ENCODE results near the gene PDE10A.

PDE10A gene

GRCh38 chr6:165586706-165587105 lies 76.3 kb downstream of the PDE10A start (continued):
- TF ChIP-seq CREB5 (CRISPR knock-in tag; IDR thresholded peaks at IDR 0.05; ENCODE audit: low read depth): no peak
- TF ChIP-seq PPARA (CRISPR knock-in tag; IDR thresholded peaks at IDR 0.05; ENCODE audit: borderline replicate concordance): no peak
- no peak for TF ChIP-seq ZC3H10 (CRISPR knock-in tag; IDR thresholded peaks at IDR 0.05)
- no peak for TF ChIP-seq TCF4 (CRISPR knock-in tag; IDR thresholded peaks at IDR 0.05; ENCODE audit: borderline replicate concordance)
- TF ChIP-seq PATZ1 (CRISPR knock-in tag; IDR thresholded peaks at IDR 0.05; ENCODE audit: borderline replicate concordance): no peak
- TF ChIP-seq SNAI2 (CRISPR knock-in tag; IDR thresholded peaks at IDR 0.05): no peak
- TF ChIP-seq TSHZ2 (CRISPR knock-in tag; IDR thresholded peaks at IDR 0.05): no peak
- no peak for TF ChIP-seq ZNF565 (CRISPR knock-in tag; conservative IDR thresholded peaks at IDR 0.05; ENCODE audit: low read depth)

GRCh38 chr6:165585060-165585459 lies 78.0 kb downstream of the PDE10A start:
- no peak for ATAC-seq
- no peak for TF ChIP-seq TCF4 (CRISPR knock-in tag; IDR thresholded peaks at IDR 0.05; ENCODE audit: borderline replicate concordance)
- no peak for TF ChIP-seq ZC3H10 (CRISPR knock-in tag; IDR thresholded peaks at IDR 0.05)
- no peak for TF ChIP-seq TOX (CRISPR knock-in tag; IDR thresholded peaks at IDR 0.05; ENCODE audit: borderline replicate concordance)
- TF ChIP-seq CSDC2 (CRISPR knock-in tag; IDR thresholded peaks at IDR 0.05): no peak
- TF ChIP-seq ESRRG (CRISPR knock-in tag; IDR thresholded peaks at IDR 0.05): no peak
- no peak for TF ChIP-seq ZFP3 (CRISPR knock-in tag; IDR thresholded peaks at IDR 0.05)
- no peak for TF ChIP-seq OSR1 (CRISPR knock-in tag; IDR thresholded peaks at IDR 0.05)
- TF ChIP-seq BACH2 (CRISPR knock-in tag; IDR thresholded peaks at IDR 0.05; ENCODE audit: borderline replicate concordance): no peak
- no peak for TF ChIP-seq GLIS3 (CRISPR knock-in tag; IDR thresholded peaks at IDR 0.05)
- no peak for TF ChIP-seq RARB (CRISPR knock-in tag; IDR thresholded peaks at IDR 0.05)
- no peak for TF ChIP-seq TSHZ2 (CRISPR knock-in tag; IDR thresholded peaks at IDR 0.05)

GRCh38 chr6:165584541-165584940 lies 78.5 kb downstream of the PDE10A start:
- no peak for TF ChIP-seq ZNF8 (CRISPR knock-in tag; IDR thresholded peaks at IDR 0.05)
- TF ChIP-seq ARNTL (CRISPR knock-in tag; IDR thresholded peaks at IDR 0.05; ENCODE audit: borderline replicate concordance, low read depth): no peak
- no peak for TF ChIP-seq ZNF70 (CRISPR knock-in tag; IDR thresholded peaks at IDR 0.05)
- TF ChIP-seq ZC3H10 (CRISPR knock-in tag; IDR thresholded peaks at IDR 0.05): no peak
- no peak for TF ChIP-seq ESRRG (CRISPR knock-in tag; IDR thresholded peaks at IDR 0.05)
- TF ChIP-seq RARB (CRISPR knock-in tag; IDR thresholded peaks at IDR 0.05): no peak
- TF ChIP-seq ZFP30 (CRISPR knock-in tag; IDR thresholded peaks at IDR 0.05): no peak
- TF ChIP-seq ZFP3 (CRISPR knock-in tag; IDR thresholded peaks at IDR 0.05): no peak
- no peak for TF ChIP-seq CREB5 (CRISPR knock-in tag; IDR thresholded peaks at IDR 0.05; ENCODE audit: low read depth)
- no peak for TF ChIP-seq ZNF565 (CRISPR knock-in tag; conservative IDR thresholded peaks at IDR 0.05; ENCODE audit: low read depth)
- no peak for ATAC-seq

Data from SK-N-SH treated with all-trans-retinoic acid at 6 μM for 48 hours (cell line).